Activated T-cell treated with anti-CD3 and anti-CD28 coated beads, Interleukin-2, amount 50 U/mL, for 1 hour (primary cell): Measurements from ENCODE around the gene DENND1A.
"Not testable (repeated sequence)": the region's sequence is repeated elsewhere in the genome, so short reads cannot be mapped to it uniquely, and the experiment has no call there.

Experiments used
- DNase-seq: peaks from one replicate; pipeline ENCODE4 v3.0.0-alpha.2; 2020

DENND1A gene

GRCh38 chr9:123341816-123342215 lies 588.1 kb downstream of the DENND1A start:
- no peak for DNase-seq

GRCh38 chr9:123339666-123340510 lies 590.0 kb downstream of the DENND1A start:
- DNase-seq = peak; percentile 39

- DNase-seq = peak; percentile 66
Observed at GRCh38 chr9:123338710-123339665, 590.9 kb downstream of the DENND1A start.

- no peak for DNase-seq
Observed at GRCh38 chr9:123337971-123338370, 592.0 kb downstream of the DENND1A start.

- no peak for DNase-seq
Observed at GRCh38 chr9:123336959-123337358, 593.0 kb downstream of the DENND1A start.

GRCh38 chr9:123336449-123336848 lies 593.5 kb downstream of the DENND1A start:
- no peak for DNase-seq

- no peak for DNase-seq
Observed at GRCh38 chr9:123335986-123336329, 594.0 kb downstream of the DENND1A start.

GRCh38 chr9:123335193-123335985 lies 594.5 kb downstream of the DENND1A start:
- no peak for DNase-seq

GRCh38 chr9:123334639-123335038 lies 595.3 kb downstream of the DENND1A start:
- no peak for DNase-seq

GRCh38 chr9:123333058-123333669 lies 596.8 kb downstream of the DENND1A start:
- not testable (repeated sequence) for DNase-seq

GRCh38 chr9:123331346-123332060 lies 598.4 kb downstream of the DENND1A start:
- no peak for DNase-seq
